SK-N-SH treated with all-trans-retinoic acid at 6 μM for 48 hours (cell line): ENCODE data around the gene ATP6V0C.

Experiments used
- ESRRG ChIP-seq: fragments of 250-450 bp; sonication (Bioruptor Pico); IDR thresholded peaks from 2 replicates; pipeline ENCODE4 v1.6.1; 2021; ENCODE audit warnings: mild to moderate bottlenecking
- ISL1 ChIP-seq: fragments of 250-450 bp; sonication (Bioruptor Pico); IDR thresholded peaks from 2 replicates; pipeline ENCODE4 v2.1.2; 2022; ENCODE audit warnings: mild to moderate bottlenecking, moderate library complexity
- PPARA ChIP-seq: fragments of 250-450 bp; sonication (Bioruptor Pico); IDR thresholded peaks from 2 replicates; pipeline ENCODE4 v1.5.0; 2020; ENCODE audit warnings: mild to moderate bottlenecking, borderline replicate concordance
- TOX ChIP-seq: fragments of 250-450 bp; sonication (Bioruptor Pico); IDR thresholded peaks from 2 replicates; pipeline ENCODE4 v1.8.0; 2021; ENCODE audit warnings: mild to moderate bottlenecking, moderate library complexity, borderline replicate concordance
- ZC3H10 ChIP-seq: fragments of 250-450 bp; sonication (Bioruptor Pico); IDR thresholded peaks from 2 replicates; pipeline ENCODE4 v1.5.1; 2021; ENCODE audit warnings: mild to moderate bottlenecking, moderate library complexity
- ZFP3 ChIP-seq: fragments of 250-450 bp; sonication (Bioruptor Pico); IDR thresholded peaks from 2 replicates; pipeline ENCODE4 v1.5.0; 2020; ENCODE audit warnings: mild to moderate bottlenecking, moderate library complexity
- ZNF70 ChIP-seq: fragments of 450-650 bp; formaldehyde crosslinking; IDR thresholded peaks from 2 replicates; pipeline ENCODE4 v1.5.0; 2020; ENCODE audit warnings: mild to moderate bottlenecking, moderate library complexity
- ZNF8 ChIP-seq: fragments of 450-650 bp; formaldehyde crosslinking; IDR thresholded peaks from 2 replicates; pipeline ENCODE4 v1.5.0; 2020; ENCODE audit warnings: mild to moderate bottlenecking, moderate library complexity
- TF ChIP-seq, protein P1 (sequence below): fragments of 250-450 bp; sonication (Bioruptor Pico); IDR thresholded peaks from 2 replicates; pipeline ENCODE4 v1.5.0; 2020; ENCODE audit warnings: mild to moderate bottlenecking, moderate library complexity
- TF ChIP-seq, protein P2 (sequence below): fragments of 250-450 bp; sonication (Bioruptor Pico); IDR thresholded peaks from 2 replicates; pipeline ENCODE4 v1.8.0; 2020; ENCODE audit warnings: mild to moderate bottlenecking, moderate library complexity, borderline replicate concordance
- TF ChIP-seq, protein P3 (sequence below): fragments of 250-450 bp; sonication (Bioruptor Pico); IDR thresholded peaks from 2 replicates; pipeline ENCODE4 v1.5.1; 2021; ENCODE audit warnings: mild to moderate bottlenecking, moderate library complexity

DNA sequence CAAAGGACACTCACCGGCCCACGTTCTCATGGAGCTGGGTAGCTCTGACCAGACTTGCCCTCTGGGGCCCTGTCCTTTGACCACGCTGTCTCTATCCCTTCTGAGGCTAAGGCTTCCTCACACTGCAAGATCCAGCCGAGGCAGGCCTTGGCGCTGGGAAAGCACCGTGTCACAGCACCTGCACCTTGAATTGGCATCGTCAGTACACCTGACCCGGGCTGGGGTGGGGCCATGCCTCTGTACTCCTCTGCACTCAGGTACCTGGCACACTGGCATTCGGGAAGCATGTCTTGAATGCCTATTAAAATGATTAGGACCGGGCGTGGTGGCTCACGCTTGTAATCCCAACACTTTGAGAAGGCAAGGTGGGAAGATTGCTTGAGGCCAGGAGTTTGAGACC lies 32.8 kb upstream of the ATP6V0C start:
- TF ChIP-seq ZNF8 = no peak
- TF ChIP-seq, protein P1, sequence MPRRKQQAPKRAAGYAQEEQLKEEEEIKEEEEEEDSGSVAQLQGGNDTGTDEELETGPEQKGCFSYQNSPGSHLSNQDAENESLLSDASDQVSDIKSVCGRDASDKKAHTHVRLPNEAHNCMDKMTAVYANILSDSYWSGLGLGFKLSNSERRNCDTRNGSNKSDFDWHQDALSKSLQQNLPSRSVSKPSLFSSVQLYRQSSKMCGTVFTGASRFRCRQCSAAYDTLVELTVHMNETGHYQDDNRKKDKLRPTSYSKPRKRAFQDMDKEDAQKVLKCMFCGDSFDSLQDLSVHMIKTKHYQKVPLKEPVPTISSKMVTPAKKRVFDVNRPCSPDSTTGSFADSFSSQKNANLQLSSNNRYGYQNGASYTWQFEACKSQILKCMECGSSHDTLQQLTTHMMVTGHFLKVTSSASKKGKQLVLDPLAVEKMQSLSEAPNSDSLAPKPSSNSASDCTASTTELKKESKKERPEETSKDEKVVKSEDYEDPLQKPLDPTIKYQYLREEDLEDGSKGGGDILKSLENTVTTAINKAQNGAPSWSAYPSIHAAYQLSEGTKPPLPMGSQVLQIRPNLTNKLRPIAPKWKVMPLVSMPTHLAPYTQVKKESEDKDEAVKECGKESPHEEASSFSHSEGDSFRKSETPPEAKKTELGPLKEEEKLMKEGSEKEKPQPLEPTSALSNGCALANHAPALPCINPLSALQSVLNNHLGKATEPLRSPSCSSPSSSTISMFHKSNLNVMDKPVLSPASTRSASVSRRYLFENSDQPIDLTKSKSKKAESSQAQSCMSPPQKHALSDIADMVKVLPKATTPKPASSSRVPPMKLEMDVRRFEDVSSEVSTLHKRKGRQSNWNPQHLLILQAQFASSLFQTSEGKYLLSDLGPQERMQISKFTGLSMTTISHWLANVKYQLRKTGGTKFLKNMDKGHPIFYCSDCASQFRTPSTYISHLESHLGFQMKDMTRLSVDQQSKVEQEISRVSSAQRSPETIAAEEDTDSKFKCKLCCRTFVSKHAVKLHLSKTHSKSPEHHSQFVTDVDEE = no peak
- no peak for TF ChIP-seq ZC3H10 (CRISPR knock-in tag)
- TF ChIP-seq ZNF70 (CRISPR knock-in tag) = no peak
- TF ChIP-seq TOX = no peak
- no peak for TF ChIP-seq ISL1 (CRISPR knock-in tag)
- TF ChIP-seq ZFP3 (CRISPR knock-in tag) = no peak
- TF ChIP-seq PPARA = no peak
- TF ChIP-seq, protein P2, sequence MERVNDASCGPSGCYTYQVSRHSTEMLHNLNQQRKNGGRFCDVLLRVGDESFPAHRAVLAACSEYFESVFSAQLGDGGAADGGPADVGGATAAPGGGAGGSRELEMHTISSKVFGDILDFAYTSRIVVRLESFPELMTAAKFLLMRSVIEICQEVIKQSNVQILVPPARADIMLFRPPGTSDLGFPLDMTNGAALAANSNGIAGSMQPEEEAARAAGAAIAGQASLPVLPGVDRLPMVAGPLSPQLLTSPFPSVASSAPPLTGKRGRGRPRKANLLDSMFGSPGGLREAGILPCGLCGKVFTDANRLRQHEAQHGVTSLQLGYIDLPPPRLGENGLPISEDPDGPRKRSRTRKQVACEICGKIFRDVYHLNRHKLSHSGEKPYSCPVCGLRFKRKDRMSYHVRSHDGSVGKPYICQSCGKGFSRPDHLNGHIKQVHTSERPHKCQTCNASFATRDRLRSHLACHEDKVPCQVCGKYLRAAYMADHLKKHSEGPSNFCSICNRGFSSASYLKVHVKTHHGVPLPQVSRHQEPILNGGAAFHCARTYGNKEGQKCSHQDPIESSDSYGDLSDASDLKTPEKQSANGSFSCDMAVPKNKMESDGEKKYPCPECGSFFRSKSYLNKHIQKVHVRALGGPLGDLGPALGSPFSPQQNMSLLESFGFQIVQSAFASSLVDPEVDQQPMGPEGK (CRISPR knock-in tag) = no peak
- TF ChIP-seq ESRRG (CRISPR knock-in tag) = no peak
- TF ChIP-seq, protein P3, sequence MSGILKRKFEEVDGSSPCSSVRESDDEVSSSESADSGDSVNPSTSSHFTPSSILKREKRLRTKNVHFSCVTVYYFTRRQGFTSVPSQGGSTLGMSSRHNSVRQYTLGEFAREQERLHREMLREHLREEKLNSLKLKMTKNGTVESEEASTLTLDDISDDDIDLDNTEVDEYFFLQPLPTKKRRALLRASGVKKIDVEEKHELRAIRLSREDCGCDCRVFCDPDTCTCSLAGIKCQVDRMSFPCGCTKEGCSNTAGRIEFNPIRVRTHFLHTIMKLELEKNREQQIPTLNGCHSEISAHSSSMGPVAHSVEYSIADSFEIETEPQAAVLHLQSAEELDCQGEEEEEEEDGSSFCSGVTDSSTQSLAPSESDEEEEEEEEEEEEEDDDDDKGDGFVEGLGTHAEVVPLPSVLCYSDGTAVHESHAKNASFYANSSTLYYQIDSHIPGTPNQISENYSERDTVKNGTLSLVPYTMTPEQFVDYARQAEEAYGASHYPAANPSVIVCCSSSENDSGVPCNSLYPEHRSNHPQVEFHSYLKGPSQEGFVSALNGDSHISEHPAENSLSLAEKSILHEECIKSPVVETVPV (CRISPR knock-in tag) = no peak
